Smooth muscle cell (in vitro differentiated cells): Measurements from ENCODE around the gene CDKAL1. TPM values are rescaled to one million over a fixed set of nuclear protein-coding genes. Genes with fewer than 3 reads are reported as not detected.

Experiments used
- DNase-seq: peaks from one replicate; lab custom pipeline; 2025; ENCODE audit not compliant: unreplicated experiment; lab: John Stamatoyannopoulos, UW
- H2AFZ ChIP-seq: fragments of 200-600 bp; sonication (generic); 2 replicates; pipeline ENCODE4 v1.6.0; 2016; ENCODE audit warnings: antibody characterized with exemption, low read depth, mild to moderate bottlenecking
- H3F3A ChIP-seq: fragments of 200-600 bp; sonication (generic); 2 replicates; pipeline ENCODE4 v1.6.0; 2017; ENCODE audit warnings: antibody characterized with exemption, low read depth
- H3K27ac ChIP-seq: fragments of 200-600 bp; sonication (generic); 2 replicates; pipeline ENCODE4 v1.5.1; 2016; ENCODE audit warnings: low read depth, mild to moderate bottlenecking
- H3K27me3 ChIP-seq: fragments of 200-600 bp; sonication (generic); 2 replicates; pipeline ENCODE4 v1.6.1; 2016; ENCODE audit warnings: low read depth, mild to moderate bottlenecking
- H3K36me3 ChIP-seq: fragments of 200-600 bp; sonication (generic); 2 replicates; pipeline ENCODE4 v1.5.1; 2016; ENCODE audit warnings: low read depth
- H3K4me1 ChIP-seq: fragments of 200-600 bp; sonication (generic); 2 replicates; pipeline ENCODE4 v1.5.1; 2016; ENCODE audit warnings: low read depth
- H3K4me2 ChIP-seq: fragments of 200-600 bp; sonication (generic); 2 replicates; pipeline ENCODE4 v1.6.0; 2016; ENCODE audit warnings: mild to moderate bottlenecking
- H3K4me3 ChIP-seq: fragments of 200-600 bp; sonication (generic); 2 replicates; pipeline ENCODE4 v1.5.1; 2016; ENCODE audit warnings: mild to moderate bottlenecking
- H3K79me2 ChIP-seq: fragments of 200-600 bp; sonication (generic); 2 replicates; pipeline ENCODE4 v1.6.0; 2016; ENCODE audit warnings: low read depth, mild to moderate bottlenecking
- H3K9ac ChIP-seq: fragments of 200-600 bp; sonication (generic); 2 replicates; pipeline ENCODE4 v1.6.0; 2016; ENCODE audit warnings: low read depth
- H3K9me3 ChIP-seq: fragments of 200-600 bp; sonication (generic); replicated peaks from 2 replicates; pipeline ENCODE4 v1.5.1; 2016; ENCODE audit warnings: low read depth
- H4K20me1 ChIP-seq: fragments of 200-600 bp; sonication (generic); 2 replicates; pipeline ENCODE4 v1.6.0; 2016; ENCODE audit warnings: low read depth
- WGBS: methylation state at CpG from one replicate; pipeline ENCODE4 v1.1.7; 2016; ENCODE audit warnings: low lambda C conversion rate; 5-methylcytosine and 5-hydroxymethylcytosine counted together
- polyA plus RNA-seq: library from polyadenylated mRNA; unstranded; fragments of >200 nt; fragmentation: Nextera tagmentation; extraction: Ambion mirVana; gene quantifications from 2 replicates; pipeline ENCODE4 v1.2.1, GENCODE V29; 2016
- total RNA-seq: library from RNA; depleted of rRNA; stranded (reverse); fragments of >200 nt; gene quantifications from 2 replicates; pipeline ENCODE4 v1.2.3, GENCODE V29; 2014
- TF ChIP-seq, protein P1 (sequence below): fragments of 200-600 bp; sonication (generic); IDR thresholded peaks from 2 replicates; pipeline ENCODE4 v1.5.1; 2017; ENCODE audit warnings: borderline replicate concordance, mild to moderate bottlenecking, antibody characterized with exemption; ENCODE audit not compliant: insufficient read depth, poor library complexity, severe bottlenecking

Gene CDKAL1
- total and polyA plus RNA-seq, 2 experiments from 2014 or later: 16.5 to 16.6 TPM

DNA sequence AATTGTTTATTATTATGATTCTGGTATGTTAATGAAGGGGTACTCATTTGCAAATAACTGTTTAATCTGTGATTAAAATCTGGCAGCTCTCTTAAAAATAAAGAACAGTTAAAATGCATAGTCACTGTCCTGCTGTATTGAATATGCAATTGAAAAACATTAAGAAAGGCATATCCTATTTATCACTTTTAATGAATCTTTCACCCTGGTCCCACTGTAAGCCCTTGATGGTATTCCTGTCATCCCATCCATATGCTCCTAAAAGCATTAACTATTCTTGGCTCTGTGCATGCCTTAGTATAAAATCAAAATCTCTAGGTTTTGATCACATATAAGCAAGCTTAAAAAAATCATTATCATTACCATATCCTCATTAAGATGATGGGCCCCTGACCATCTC lies 648.3 kb downstream of the CDKAL1 start:
- TF ChIP-seq, protein P1, sequence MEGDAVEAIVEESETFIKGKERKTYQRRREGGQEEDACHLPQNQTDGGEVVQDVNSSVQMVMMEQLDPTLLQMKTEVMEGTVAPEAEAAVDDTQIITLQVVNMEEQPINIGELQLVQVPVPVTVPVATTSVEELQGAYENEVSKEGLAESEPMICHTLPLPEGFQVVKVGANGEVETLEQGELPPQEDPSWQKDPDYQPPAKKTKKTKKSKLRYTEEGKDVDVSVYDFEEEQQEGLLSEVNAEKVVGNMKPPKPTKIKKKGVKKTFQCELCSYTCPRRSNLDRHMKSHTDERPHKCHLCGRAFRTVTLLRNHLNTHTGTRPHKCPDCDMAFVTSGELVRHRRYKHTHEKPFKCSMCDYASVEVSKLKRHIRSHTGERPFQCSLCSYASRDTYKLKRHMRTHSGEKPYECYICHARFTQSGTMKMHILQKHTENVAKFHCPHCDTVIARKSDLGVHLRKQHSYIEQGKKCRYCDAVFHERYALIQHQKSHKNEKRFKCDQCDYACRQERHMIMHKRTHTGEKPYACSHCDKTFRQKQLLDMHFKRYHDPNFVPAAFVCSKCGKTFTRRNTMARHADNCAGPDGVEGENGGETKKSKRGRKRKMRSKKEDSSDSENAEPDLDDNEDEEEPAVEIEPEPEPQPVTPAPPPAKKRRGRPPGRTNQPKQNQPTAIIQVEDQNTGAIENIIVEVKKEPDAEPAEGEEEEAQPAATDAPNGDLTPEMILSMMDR: no peak
- H3K4me2 ChIP-seq: no peak overlapping the region
- peaks cover 23% of the 10 kb centered on the region for H3K4me1 ChIP-seq
- H3K9me3 ChIP-seq: no peaks in the 10 kb centered on the region
- peaks cover 3% of the 10 kb centered on the region for H3K36me3 ChIP-seq
- H3K79me2 ChIP-seq: no peaks in the 10 kb centered on the region
- DNase-seq: no peak
- no peaks in the 10 kb centered on the region for H3F3A ChIP-seq
- no peaks in the 10 kb centered on the region for H3K27me3 ChIP-seq
- H3K27ac ChIP-seq: no peak overlapping the region
- H4K20me1 ChIP-seq: no peaks in the 10 kb centered on the region
- no peak overlapping the region for H3K9ac ChIP-seq
- H2AFZ ChIP-seq: no peak overlapping the region
- no peak overlapping the region for H3K4me3 ChIP-seq

DNA sequence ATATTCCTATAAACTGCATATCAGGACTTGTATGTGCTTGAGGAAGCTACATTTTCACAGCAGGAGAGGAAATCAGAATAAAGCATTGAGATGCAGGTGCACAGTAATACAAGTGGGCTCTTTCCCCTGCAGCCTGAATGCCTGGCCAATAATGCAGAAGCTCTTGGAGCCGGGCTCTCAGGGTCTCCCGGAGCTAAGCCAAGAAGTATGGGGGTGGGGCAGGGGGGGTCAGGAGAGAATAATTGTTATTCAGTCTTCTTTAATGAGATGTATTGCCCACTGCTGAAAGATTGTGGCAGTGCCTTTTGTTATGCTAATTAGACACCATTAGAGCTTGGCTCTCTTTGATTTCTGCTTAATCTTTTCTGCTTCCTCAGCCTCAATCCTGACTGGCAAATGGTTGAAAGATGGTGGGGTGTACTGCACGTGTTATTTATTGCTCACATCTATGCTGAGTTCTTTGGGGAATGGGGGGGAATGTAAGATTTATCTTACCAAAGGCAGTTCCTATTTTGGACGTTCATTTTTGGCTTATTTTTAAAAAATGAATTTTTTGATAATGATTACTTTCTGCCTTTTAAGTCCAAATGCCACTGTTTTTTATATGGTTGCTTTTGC lies 651.7 kb downstream of the CDKAL1 start:
- H2AFZ ChIP-seq: no peak overlapping the region
- 26% methylated on average over 4 of the region's 4 CpGs for WGBS
- H3K27ac ChIP-seq: no peak overlapping the region
- no peaks in the 10 kb centered on the region for H3F3A ChIP-seq
- no peaks in the 10 kb centered on the region for H3K36me3 ChIP-seq
- no peaks in the 10 kb centered on the region for H3K27me3 ChIP-seq
- H4K20me1 ChIP-seq: no peaks in the 10 kb centered on the region
- no peak overlapping the region for H3K4me2 ChIP-seq
- no peaks in the 10 kb centered on the region for H3K79me2 ChIP-seq
- H3K9ac ChIP-seq: no peak overlapping the region
- no peak for DNase-seq
- no peaks in the 10 kb centered on the region for H3K9me3 ChIP-seq
- no peak overlapping the region for H3K4me3 ChIP-seq
- H3K4me1 ChIP-seq: peaks cover 36% of the 10 kb centered on the region
- TF ChIP-seq, protein P1: no peak

DNA sequence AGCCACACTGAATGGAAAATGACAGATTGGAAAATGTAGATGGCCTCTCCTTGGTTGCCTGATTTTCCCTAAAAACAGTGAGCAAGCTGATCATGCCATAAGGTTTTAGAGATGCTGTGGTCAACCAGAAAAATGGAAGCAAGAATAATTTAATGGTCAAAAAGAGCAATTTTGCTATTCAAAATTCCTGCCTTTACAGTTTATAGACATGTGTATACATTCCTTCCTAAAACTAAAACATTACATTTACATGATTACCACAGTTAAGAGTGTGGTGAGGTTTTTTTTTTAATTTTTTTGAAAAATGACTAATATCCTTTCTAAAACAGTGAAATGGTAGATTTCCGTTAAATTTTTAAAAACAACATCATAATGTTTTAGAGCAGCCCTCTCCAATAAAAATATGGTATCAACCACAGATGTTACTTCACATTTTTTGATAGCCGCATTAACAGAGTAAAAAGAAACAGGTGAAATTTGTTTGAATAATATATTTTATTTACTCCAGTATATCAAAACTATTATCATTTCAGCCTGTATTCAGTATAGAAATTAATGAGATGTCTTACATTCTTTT lies 652.3 kb downstream of the CDKAL1 start:
- Histone ChIP-seq H3K36me3 (no peaks in the 10 kb centered on the region), H3K4me1 (peaks cover 39% of the 10 kb centered on the region), H4K20me1 (no peaks in the 10 kb centered on the region), H3K9ac (no peak overlapping the region), H3K27ac (no peak overlapping the region), H3K79me2 (no peaks in the 10 kb centered on the region), H3K4me3 (no peak overlapping the region), H2AFZ (no peak overlapping the region), H3F3A (no peaks in the 10 kb centered on the region), H3K9me3 (no peaks in the 10 kb centered on the region), H3K27me3 (no peaks in the 10 kb centered on the region), H3K4me2 (no peak overlapping the region)
- WGBS: 50% methylated on average over 2 of the region's 2 CpGs
- TF ChIP-seq, protein P1: no peak
- DNase-seq: no peak

DNA sequence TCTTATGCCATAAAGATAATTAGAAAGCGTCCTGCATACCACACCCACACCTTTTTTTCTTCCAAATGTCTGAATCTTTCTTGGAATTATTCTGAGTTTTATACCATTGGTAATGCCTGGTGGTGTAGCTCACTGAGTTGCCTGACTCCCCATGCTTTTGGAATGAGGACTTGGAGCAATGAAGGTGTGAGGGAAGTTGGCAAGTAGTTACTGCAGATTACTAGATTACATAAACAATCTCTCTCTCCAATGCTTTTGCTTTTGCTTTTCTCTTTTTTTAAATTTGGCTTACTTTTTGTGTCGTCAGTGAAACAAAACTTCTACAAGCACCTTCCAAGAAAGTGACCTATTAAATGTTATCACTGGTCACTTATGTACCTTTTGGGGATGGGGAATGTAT lies 653.2 kb downstream of the CDKAL1 start:
- TF ChIP-seq, protein P1: no peak
- no peak overlapping the region for H3K9ac ChIP-seq

More for the DNA sequence above, 653.2 kb downstream of the CDKAL1 start:
- Histone ChIP-seq H3K27me3 (no peaks in the 10 kb centered on the region), H3K36me3 (no peaks in the 10 kb centered on the region), H2AFZ (no peak overlapping the region), H3K79me2 (no peaks in the 10 kb centered on the region), H3F3A (no peaks in the 10 kb centered on the region), H3K27ac (no peak overlapping the region), H4K20me1 (no peaks in the 10 kb centered on the region), H3K4me2 (no peak overlapping the region), H3K4me1 (peaks cover 41% of the 10 kb centered on the region), H3K9me3 (no peaks in the 10 kb centered on the region), H3K4me3 (no peak overlapping the region)
- 98% methylated on average over 2 of the region's 2 CpGs for WGBS
- no peak for DNase-seq
